HepG2 (cell line): ENCODE results near the gene PNPLA2. TPM values are rescaled to one million over a fixed set of nuclear protein-coding genes. Genes with fewer than 3 reads are reported as not detected.

Experiments used
- ELF3 ChIP-seq: IDR thresholded peaks from 2 replicates; pipeline ENCODE4 v1.6.1; 2016; ENCODE audit warnings: missing genetic modification reagents, missing compliant biosample characterization
- EZH2 ChIP-seq: conservative IDR thresholded peaks from 2 replicates; pipeline ENCODE4 v1.6.1; 2012; ENCODE audit warnings: mild to moderate bottlenecking, low read depth, low read length, moderate library complexity
- KLF9 ChIP-seq: IDR thresholded peaks from 2 replicates; pipeline ENCODE4 v1.6.1; 2016; ENCODE audit warnings: low read depth
- LCORL ChIP-seq, 2 experiments: fragments of 450-650 bp in 1 of 2; sonication (generic) in 1 of 2; formaldehyde crosslinking in 1 of 2; IDR thresholded peaks; 2 replicates each; pipeline versions ENCODE4 v1.5.0 to v1.6.1; 2017 to 2020; ENCODE audit warnings: antibody characterized with exemption in 1 of 2, missing genetic modification reagents in 1 of 2
- MIXL1 ChIP-seq: IDR thresholded peaks from 2 replicates; pipeline ENCODE4 v1.6.1; 2016
- THAP9 ChIP-seq: sonication (generic); formaldehyde crosslinking; IDR thresholded peaks from 2 replicates; pipeline ENCODE4; 2020; ENCODE audit warnings: missing genetic modification reagents, mild to moderate bottlenecking, borderline replicate concordance
- TOPORS ChIP-seq: sonication (generic); formaldehyde crosslinking; IDR thresholded peaks from 2 replicates; pipeline ENCODE4 v1.8.0; 2023; ENCODE audit warnings: mild to moderate bottlenecking, missing genetic modification reagents
- ZKSCAN1 ChIP-seq: fragments of 150-350 bp; IDR thresholded peaks from 2 replicates; pipeline ENCODE4 v1.6.1; 2014; ENCODE audit warnings: low read length
- ZMYM3 ChIP-seq: sonication (generic); formaldehyde crosslinking; IDR thresholded peaks from 2 replicates; pipeline ENCODE4 v1.5.1; 2020; ENCODE audit warnings: mild to moderate bottlenecking, missing genetic modification reagents
- ZMYM4 ChIP-seq: sonication (generic); formaldehyde crosslinking; IDR thresholded peaks from 2 replicates; pipeline ENCODE4 v1.8.1; 2023; ENCODE audit warnings: mild to moderate bottlenecking, missing genetic modification reagents
- ZNF547 ChIP-seq: sonication (generic); formaldehyde crosslinking; IDR thresholded peaks from 2 replicates; pipeline ENCODE4 v1.5.1; 2020; ENCODE audit warnings: mild to moderate bottlenecking, missing genetic modification reagents
- ZNF550 ChIP-seq: sonication (generic); formaldehyde crosslinking; IDR thresholded peaks from 2 replicates; pipeline ENCODE4 v1.4.0; 2020; ENCODE audit warnings: mild to moderate bottlenecking, missing genetic modification reagents, borderline replicate concordance
- ZNF788 ChIP-seq: sonication (generic); formaldehyde crosslinking; IDR thresholded peaks from 2 replicates; pipeline ENCODE4 v1.5.0; 2020; ENCODE audit warnings: mild to moderate bottlenecking, missing genetic modification reagents, borderline replicate concordance
- ZSCAN30 ChIP-seq: sonication (generic); formaldehyde crosslinking; IDR thresholded peaks from 2 replicates; pipeline ENCODE4 v1.5.0; 2020; ENCODE audit warnings: mild to moderate bottlenecking, missing genetic modification reagents
- polyA plus RNA-seq, 8 experiments: library from polyadenylated mRNA; depleted of rRNA in 3 of 8; stranded (reverse) in 7 of 8; unstranded in 1 of 8; fragments of >200 nt; fragmentation: Illumina TruSeq in 4 of 8; extraction: Trizol in 4 of 8; gene quantifications; 2 replicates each; pipeline versions ENCODE4 v1.2.1 to v1.2.3, GENCODE V29; 2011 to 2016; ENCODE audit warnings: low read depth in 4 of 8, missing spikeins in 1 of 8, mixed read lengths in 1 of 8; ENCODE audit not compliant: insufficient read depth in 1 of 8
- total RNA-seq, 5 experiments: library from RNA; depleted of rRNA; stranded (reverse); fragments of >200 nt; fragmentation: Illumina TruSeq; extraction: Trizol; gene quantifications; 2 replicates each; pipeline ENCODE4 v1.2.3, GENCODE V29; 2016; ENCODE audit warnings: low read depth in 1 of 5
- TF ChIP-seq, protein P1 (sequence below): sonication (generic); formaldehyde crosslinking; IDR thresholded peaks from 2 replicates; pipeline ENCODE4 v1.8.0; 2022; ENCODE audit warnings: mild to moderate bottlenecking, missing genetic modification reagents; ENCODE audit not compliant: insufficient replicate concordance
- TF ChIP-seq, protein P2 (sequence below): sonication (generic); formaldehyde crosslinking; IDR thresholded peaks from 2 replicates; pipeline ENCODE4 v1.4.0; 2020; ENCODE audit warnings: mild to moderate bottlenecking, missing genetic modification reagents

Gene PNPLA2
- total and polyA plus RNA-seq, 2 of the 13 experiments (the other 11 are each of a cell fraction or from before 2014, with no cell fraction given) = 10.5 to 43.2 TPM

- TF ChIP-seq ZNF788 = peak; percentile 39; the same call in 1 of the 2 replicates
- TF ChIP-seq, protein P1, sequence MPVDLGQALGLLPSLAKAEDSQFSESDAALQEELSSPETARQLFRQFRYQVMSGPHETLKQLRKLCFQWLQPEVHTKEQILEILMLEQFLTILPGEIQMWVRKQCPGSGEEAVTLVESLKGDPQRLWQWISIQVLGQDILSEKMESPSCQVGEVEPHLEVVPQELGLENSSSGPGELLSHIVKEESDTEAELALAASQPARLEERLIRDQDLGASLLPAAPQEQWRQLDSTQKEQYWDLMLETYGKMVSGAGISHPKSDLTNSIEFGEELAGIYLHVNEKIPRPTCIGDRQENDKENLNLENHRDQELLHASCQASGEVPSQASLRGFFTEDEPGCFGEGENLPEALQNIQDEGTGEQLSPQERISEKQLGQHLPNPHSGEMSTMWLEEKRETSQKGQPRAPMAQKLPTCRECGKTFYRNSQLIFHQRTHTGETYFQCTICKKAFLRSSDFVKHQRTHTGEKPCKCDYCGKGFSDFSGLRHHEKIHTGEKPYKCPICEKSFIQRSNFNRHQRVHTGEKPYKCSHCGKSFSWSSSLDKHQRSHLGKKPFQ (CRISPR knock-in tag) = peak; percentile 49
- TF ChIP-seq THAP9 = no peak
- no peak for TF ChIP-seq ZMYM3 (CRISPR knock-in tag)
- TF ChIP-seq KLF9 (CRISPR knock-in tag) = no peak
- TF ChIP-seq ZNF550 (CRISPR knock-in tag) = no peak
- TF ChIP-seq MIXL1 = no peak
- no peak for TF ChIP-seq ZNF547 (CRISPR knock-in tag)
- TF ChIP-seq ELF3 (CRISPR knock-in tag) = peak; percentile 29; the same call in 1 of the 2 replicates
- TF ChIP-seq, protein P2, sequence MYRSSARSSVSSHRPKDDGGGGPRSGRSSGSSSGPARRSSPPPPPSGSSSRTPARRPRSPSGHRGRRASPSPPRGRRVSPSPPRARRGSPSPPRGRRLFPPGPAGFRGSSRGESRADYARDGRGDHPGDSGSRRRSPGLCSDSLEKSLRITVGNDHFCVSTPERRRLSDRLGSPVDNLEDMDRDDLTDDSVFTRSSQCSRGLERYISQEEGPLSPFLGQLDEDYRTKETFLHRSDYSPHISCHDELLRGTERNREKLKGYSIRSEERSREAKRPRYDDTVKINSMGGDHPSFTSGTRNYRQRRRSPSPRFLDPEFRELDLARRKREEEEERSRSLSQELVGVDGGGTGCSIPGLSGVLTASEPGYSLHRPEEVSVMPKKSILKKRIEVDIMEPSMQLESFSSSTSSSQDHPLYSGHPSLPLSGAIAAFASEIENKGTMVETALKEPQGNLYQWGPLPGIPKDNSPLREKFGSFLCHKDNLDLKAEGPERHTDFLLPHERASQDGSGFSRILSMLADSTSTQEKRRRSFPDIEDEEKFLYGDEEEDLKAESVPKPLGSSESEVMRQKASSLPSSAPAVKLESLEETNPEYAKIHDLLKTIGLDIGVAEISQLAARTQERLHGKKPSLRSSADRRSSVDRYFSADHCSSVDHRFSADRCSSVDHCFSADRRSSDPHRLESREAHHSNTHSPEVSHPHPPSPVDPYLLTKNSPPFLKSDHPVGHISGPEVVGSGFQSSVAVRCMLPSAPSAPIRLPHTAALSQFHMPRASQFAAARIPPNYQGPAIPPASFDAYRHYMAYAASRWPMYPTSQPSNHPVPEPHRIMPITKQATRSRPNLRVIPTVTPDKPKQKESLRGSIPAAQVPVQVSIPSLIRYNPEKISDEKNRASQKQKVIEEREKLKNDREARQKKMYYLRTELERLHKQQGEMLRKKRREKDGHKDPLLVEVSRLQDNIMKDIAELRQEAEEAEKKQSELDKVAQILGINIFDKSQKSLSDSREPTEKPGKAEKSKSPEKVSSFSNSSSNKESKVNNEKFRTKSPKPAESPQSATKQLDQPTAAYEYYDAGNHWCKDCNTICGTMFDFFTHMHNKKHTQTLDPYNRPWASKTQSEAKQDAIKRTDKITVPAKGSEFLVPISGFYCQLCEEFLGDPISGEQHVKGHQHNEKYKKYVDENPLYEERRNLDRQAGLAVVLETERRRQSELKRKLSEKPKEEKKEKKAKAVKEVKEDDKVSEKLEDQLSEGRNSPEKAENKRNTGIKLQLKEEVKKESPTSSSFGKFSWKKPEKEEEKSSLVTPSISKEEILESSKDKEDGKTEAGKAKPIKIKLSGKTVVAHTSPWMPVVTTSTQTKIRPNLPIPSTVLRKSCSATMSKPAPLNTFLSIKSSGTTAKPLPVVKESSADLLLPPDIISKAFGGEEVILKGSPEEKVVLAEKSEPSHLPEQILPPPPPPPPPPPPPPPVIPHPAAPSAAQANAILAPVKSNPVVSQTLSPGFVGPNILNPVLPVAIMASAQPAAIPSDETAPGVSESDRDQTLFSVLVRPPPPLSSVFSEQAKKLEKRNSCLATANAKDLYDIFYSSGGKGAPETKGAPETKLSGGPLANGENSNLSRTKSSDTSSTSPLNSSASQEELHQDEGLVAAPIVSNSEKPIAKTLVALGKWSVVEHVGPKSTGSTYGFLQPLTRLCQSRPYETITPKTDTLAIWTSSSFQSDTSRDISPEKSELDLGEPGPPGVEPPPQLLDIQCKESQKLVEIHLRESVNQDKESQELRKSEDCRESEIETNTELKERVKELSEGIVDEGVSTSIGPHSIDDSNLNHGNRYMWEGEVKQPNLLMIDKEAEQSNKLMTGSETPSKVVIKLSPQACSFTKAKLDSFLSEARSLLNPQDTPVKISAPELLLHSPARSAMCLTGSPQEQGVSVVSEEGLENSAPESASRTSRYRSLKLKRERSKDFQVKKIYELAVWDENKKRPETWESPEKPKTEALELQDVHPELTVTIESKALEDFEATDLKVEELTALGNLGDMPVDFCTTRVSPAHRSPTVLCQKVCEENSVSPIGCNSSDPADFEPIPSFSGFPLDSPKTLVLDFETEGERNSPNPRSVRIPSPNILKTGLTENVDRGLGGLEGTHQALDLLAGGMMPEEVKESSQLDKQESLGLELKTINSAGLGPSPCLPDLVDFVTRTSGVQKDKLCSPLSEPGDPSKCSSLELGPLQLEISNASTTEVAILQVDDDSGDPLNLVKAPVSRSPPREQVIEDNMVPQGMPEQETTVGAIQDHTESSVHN (CRISPR knock-in tag) = no peak
- no peak for TF ChIP-seq ZKSCAN1
- TF ChIP-seq LCORL (IDR thresholded peaks at IDR 0.05) = no peak
- 0 out of 2 replicates have a peak, but pooled peaks have one; percentile 0 for TF ChIP-seq LCORL (CRISPR knock-in tag; IDR thresholded peaks at IDR 0.05)
- no peak for TF ChIP-seq EZH2
- no peak for TF ChIP-seq TOPORS (CRISPR knock-in tag)
- no peak for TF ChIP-seq ZMYM4 (CRISPR knock-in tag)
- no peak for TF ChIP-seq ZSCAN30 (CRISPR knock-in tag)
These were observed 22.8 kb upstream of the PNPLA2 start (continued) for GRCh38 chr11:795634-796564.
